VCaP (cell line): Measurements from ENCODE around the gene FMNL2.

ENCODE experiments used
- H3K27ac ChIP-seq: fragments of 450-650 bp; 2 replicates; pipeline ENCODE4 v1.5.1; 2017
- CTCF ChIP-seq: fragments of 450-650 bp; conservative IDR thresholded peaks from 2 replicates; pipeline ENCODE4 v1.5.1; 2017; ENCODE audit warnings: mild to moderate bottlenecking, moderate library complexity

The FMNL2 gene

GRCh38 chr2:152352616-152353015 lies 17.6 kb downstream of the FMNL2 start:
- no peak overlapping the region for H3K27ac ChIP-seq
- no peak for TF ChIP-seq CTCF

- no peak overlapping the region for H3K27ac ChIP-seq
These were observed 18.4 kb downstream of the FMNL2 start for GRCh38 chr2:152353364-152353763.

GRCh38 chr2:152354069-152354755 lies 19.2 kb downstream of the FMNL2 start:
- no peak for TF ChIP-seq CTCF
- no peak overlapping the region for H3K27ac ChIP-seq

More at GRCh38 chr2:152353364-152353763, 18.4 kb downstream of the FMNL2 start:
- no peak for TF ChIP-seq CTCF

GRCh38 chr2:152354909-152355308 lies 19.9 kb downstream of the FMNL2 start:
- no peak overlapping the region for H3K27ac ChIP-seq
- TF ChIP-seq CTCF = no peak

- TF ChIP-seq CTCF = no peak
- no peak overlapping the region for H3K27ac ChIP-seq
These were observed 20.4 kb downstream of the FMNL2 start for GRCh38 chr2:152355409-152355831.

GRCh38 chr2:152359573-152360363 lies 24.8 kb downstream of the FMNL2 start:
- no peak for TF ChIP-seq CTCF
- H3K27ac ChIP-seq = no peak overlapping the region

- no peak for TF ChIP-seq CTCF
- no peak overlapping the region for H3K27ac ChIP-seq
These were observed 29.0 kb downstream of the FMNL2 start for GRCh38 chr2:152363936-152364335.
